Thyroid gland (tissue), 4 donors: ENCODE results near the gene P2RY11. TPM values are rescaled to one million over a fixed set of nuclear protein-coding genes. Genes with fewer than 3 reads are reported as not detected.
A peak's percentile ranks its signal among the peaks of the same experiment; 100 is the strongest.

Source experiments
- DNase-seq, 2 donors: peaks; one replicate each; pipeline ENCODE4 v3.0.0-alpha.2; 2019
- H3K27ac ChIP-seq, 3 donors: fragments of 200-600 bp; sonication (generic); 1 replicate in 2 of 3; 2 replicates in 1 of 3; pipeline ENCODE4 v1.5.1; 2016 to 2019; ENCODE audit warnings: mild to moderate bottlenecking in 1 of 3, moderate library complexity in 1 of 3
- H3K27me3 ChIP-seq: fragments of 200-600 bp; sonication (generic); one replicate; pipeline ENCODE4 v1.5.1; 2019
- H3K36me3 ChIP-seq, 2 donors: fragments of 200-600 bp; sonication (generic); one replicate each; pipeline ENCODE4 v1.5.1; 2016 to 2019
- H3K4me1 ChIP-seq, 2 donors: fragments of 200-600 bp; sonication (generic); one replicate each; pipeline ENCODE4 v1.5.1; 2017 to 2019
- H3K4me3 ChIP-seq, 3 donors: fragments of 200-600 bp; sonication (generic); replicated peaks in 1 of 3; 1 replicate in 2 of 3; 2 replicates in 1 of 3; pipeline ENCODE4 v1.5.1; 2016; ENCODE audit warnings: mild to moderate bottlenecking in 1 of 3
- H3K9me3 ChIP-seq: fragments of 200-600 bp; sonication (generic); one replicate; pipeline ENCODE4 v1.5.1; 2017
- POLR2A ChIP-seq, 2 donors: fragments of 450-650 bp; IDR thresholded peaks; one replicate each; pipeline ENCODE4 v1.6.1; 2017; ENCODE audit warnings: antibody characterized with exemption in 2 of 2, mild to moderate bottlenecking in 2 of 2, moderate library complexity in 1 of 2
- WGBS, 2 donors: methylation state at CpG; one replicate each; pipeline ENCODE4 v1.1.5; 2017; 5-methylcytosine and 5-hydroxymethylcytosine counted together
- intact Hi-C: fragments of 100-400 bp; cut with DNase I; formaldehyde crosslinking; loops from one replicate; pipeline ENCODE4 v1.15.1; 2023
- total RNA-seq, 4 donors: library from RNA; depleted of rRNA; stranded (reverse); fragments of >200 nt; gene quantifications; one replicate each; pipeline ENCODE4 v1.2.3, GENCODE V29; 2016
- TF ChIP-seq, protein P1 (sequence below), 6 experiments: fragments of 200-600 bp in 3 of 6; fragments of 450-650 bp in 3 of 6; sonication (generic) in 3 of 6; IDR thresholded peaks; one replicate each; pipeline ENCODE4 v1.5.1; 2016 to 2019; ENCODE audit warnings: antibody characterized with exemption in 6 of 6, mild to moderate bottlenecking in 2 of 6, inconsistent platforms in 1 of 6, moderate library complexity in 1 of 6

P2RY11 gene
- total RNA-seq, 4 donors from 2014 or later = 6.1 to 9.3 (median 6.3) TPM

DNA sequence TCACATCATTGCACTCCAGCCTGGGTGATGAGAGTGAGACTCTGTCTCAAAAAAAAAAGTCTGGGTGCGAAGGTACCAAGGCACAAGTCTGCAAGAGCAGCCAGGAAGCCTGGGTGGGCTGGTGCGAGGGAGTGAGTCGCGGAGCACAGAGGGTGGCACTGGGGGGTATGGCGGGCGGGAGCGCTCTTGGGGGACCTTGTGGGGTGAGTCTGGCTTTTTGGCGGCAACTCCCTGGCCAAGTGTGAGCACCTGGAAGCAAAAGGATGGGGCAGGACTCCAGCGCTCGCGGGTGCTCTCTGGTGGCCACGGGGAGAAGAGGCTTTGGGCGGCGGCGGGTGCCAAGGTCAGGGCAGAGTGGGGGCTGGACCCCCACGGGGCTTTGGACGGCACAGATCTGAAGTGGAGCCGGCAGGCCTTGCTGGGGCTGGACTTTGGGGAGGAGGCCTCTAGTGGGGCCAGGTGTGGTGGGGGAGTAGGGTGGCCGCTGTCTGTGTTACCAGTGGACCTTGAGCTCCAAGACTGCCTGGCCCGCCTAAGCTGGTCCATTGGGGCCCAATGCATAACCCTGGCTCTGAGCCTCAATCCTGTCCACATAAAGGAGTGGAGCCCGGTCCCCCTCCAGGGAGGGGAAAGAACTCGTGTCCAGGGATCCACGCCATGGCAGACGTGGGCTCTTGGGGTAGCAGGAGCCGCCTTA, 1.6 kb downstream of the P2RY11 start:
- 15 to 39% methylated on average over 18 to 22 of the region's 25 CpGs for WGBS, 2 donors
- no peak overlapping the region for H3K27ac ChIP-seq
- H3K27me3 ChIP-seq = no peaks in the 10 kb centered on the region
- no peak for TF ChIP-seq POLR2A (IDR thresholded peaks at IDR 0.05)
- TF ChIP-seq, protein P1, sequence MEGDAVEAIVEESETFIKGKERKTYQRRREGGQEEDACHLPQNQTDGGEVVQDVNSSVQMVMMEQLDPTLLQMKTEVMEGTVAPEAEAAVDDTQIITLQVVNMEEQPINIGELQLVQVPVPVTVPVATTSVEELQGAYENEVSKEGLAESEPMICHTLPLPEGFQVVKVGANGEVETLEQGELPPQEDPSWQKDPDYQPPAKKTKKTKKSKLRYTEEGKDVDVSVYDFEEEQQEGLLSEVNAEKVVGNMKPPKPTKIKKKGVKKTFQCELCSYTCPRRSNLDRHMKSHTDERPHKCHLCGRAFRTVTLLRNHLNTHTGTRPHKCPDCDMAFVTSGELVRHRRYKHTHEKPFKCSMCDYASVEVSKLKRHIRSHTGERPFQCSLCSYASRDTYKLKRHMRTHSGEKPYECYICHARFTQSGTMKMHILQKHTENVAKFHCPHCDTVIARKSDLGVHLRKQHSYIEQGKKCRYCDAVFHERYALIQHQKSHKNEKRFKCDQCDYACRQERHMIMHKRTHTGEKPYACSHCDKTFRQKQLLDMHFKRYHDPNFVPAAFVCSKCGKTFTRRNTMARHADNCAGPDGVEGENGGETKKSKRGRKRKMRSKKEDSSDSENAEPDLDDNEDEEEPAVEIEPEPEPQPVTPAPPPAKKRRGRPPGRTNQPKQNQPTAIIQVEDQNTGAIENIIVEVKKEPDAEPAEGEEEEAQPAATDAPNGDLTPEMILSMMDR (IDR thresholded peaks at IDR 0.05) = peak in 4 of 6 experiments; percentile 18 to 59 (median 38)
- H3K36me3 ChIP-seq = peaks cover 63 to 67% of the 10 kb centered on the region in 2 donors
- intact Hi-C loops = loop anchor here (10.0 kb wide), 1 partner anchor 142 kb away; the partner anchor contains the start of gene MRPL4
- no peak overlapping the region for H3K4me3 ChIP-seq
- H3K4me1 ChIP-seq = no peaks in the 10 kb centered on the region
- H3K9me3 ChIP-seq = no peaks in the 10 kb centered on the region
- peak in 1 of 2 donors; percentile 37 for DNase-seq

DNA sequence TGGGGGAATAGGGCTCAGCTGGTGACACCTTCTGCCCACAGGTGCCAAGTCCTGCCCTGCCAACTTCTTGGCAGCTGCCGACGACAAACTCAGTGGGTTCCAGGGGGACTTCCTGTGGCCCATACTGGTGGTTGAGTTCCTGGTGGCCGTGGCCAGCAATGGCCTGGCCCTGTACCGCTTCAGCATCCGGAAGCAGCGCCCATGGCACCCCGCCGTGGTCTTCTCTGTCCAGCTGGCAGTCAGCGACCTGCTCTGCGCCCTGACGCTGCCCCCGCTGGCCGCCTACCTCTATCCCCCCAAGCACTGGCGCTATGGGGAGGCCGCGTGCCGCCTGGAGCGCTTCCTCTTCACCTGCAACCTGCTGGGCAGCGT, 2.1 kb downstream of the P2RY11 start:
- Histone ChIP-seq H3K27me3 (no peaks in the 10 kb centered on the region), H3K4me1 (peaks cover 0 to 1% of the 10 kb centered on the region in 2 donors), H3K27ac (no peak overlapping the region), H3K36me3 (peaks cover 58 to 65% of the 10 kb centered on the region in 2 donors), H3K9me3 (no peaks in the 10 kb centered on the region), H3K4me3 (no peak overlapping the region)
- no peak for TF ChIP-seq POLR2A (IDR thresholded peaks at IDR 0.05)
- TF ChIP-seq, protein P1 (IDR thresholded peaks at IDR 0.05) = no peak
- WGBS, 2 donors = 74 to 86% methylated on average over 17 to 19 of the region's 19 CpGs
- no peak for DNase-seq
- intact Hi-C loops = loop anchor here (10.0 kb wide), 1 partner anchor 141 kb away; the partner anchor contains the start of gene MRPL4

DNA sequence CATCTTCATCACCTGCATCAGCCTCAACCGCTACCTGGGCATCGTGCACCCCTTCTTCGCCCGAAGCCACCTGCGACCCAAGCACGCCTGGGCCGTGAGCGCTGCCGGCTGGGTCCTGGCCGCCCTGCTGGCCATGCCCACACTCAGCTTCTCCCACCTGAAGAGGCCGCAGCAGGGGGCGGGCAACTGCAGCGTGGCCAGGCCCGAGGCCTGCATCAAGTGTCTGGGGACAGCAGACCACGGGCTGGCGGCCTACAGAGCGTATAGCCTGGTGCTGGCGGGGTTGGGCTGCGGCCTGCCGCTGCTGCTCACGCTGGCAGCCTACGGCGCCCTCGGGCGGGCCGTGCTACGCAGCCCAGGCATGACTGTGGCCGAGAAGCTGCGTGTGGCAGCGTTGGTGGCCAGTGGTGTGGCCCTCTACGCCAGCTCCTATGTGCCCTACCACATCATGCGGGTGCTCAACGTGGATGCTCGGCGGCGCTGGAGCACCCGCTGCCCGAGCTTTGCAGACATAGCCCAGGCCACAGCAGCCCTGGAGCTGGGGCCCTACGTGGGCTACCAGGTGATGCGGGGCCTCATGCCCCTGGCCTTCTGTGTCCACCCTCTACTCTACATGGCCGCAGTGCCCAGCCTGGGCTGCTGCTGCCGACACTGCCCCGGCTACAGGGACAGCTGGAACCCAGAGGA, 2.6 kb downstream of the P2RY11 start:
- peaks cover 55 to 63% of the 10 kb centered on the region in 2 donors for H3K36me3 ChIP-seq
- intact Hi-C loops = loop anchor here (10.0 kb wide), 1 partner anchor 141 kb away; the partner anchor contains the start of gene MRPL4
- no peak for TF ChIP-seq POLR2A (IDR thresholded peaks at IDR 0.05)
- TF ChIP-seq, protein P1 (IDR thresholded peaks at IDR 0.05) = no peak
- H3K27me3 ChIP-seq = no peaks in the 10 kb centered on the region
- 87 to 96% methylated on average over 9 to 21 of the region's 43 CpGs for WGBS, 2 donors
- H3K4me3 ChIP-seq = no peak overlapping the region
- peaks cover 5 to 6% of the 10 kb centered on the region in 2 donors for H3K4me1 ChIP-seq
- H3K9me3 ChIP-seq = no peaks in the 10 kb centered on the region
- no peak overlapping the region for H3K27ac ChIP-seq
- DNase-seq = no peak

DNA sequence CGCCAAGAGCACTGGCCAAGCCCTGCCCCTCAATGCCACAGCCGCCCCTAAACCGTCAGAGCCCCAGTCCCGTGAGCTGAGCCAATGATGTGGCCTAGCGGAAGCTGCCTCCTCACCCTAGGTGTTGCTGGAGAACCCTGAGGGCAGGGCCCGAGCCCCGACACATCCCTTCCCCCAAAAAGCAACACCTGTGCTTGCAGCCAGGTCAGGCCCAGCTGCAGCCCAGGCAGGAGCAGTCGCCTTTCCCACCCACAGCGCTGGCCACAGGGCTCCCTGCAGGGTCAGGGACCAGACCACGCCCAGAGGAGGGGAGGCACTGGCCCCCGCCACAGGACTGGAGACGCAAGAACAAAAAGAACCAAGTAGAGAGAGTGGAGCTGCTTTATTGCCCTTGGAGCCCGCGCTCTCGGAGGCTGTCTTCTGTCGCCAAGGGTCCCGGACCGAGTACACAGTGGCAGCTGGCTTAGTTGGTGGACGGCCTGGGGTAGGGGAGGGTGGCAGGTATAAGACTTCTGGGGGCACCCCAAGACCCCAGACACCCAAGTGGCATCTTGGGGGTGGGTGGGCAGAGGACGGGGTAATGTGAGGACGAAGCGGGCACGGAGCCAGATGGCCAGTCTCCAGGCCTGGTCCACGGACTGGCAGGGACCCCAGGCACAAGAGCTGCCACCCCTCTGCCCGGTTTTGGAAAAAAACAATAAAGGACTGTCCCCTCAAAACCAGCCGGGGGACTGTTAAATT, 3.3 kb downstream of the P2RY11 start:
- H3K4me3 ChIP-seq = no peak overlapping the region
- WGBS, 2 donors = 86% methylated on average over 16 to 23 of the region's 26 CpGs
- no peaks in the 10 kb centered on the region for H3K9me3 ChIP-seq
- peaks cover 48 to 55% of the 10 kb centered on the region in 2 donors for H3K36me3 ChIP-seq
- H3K27me3 ChIP-seq = no peaks in the 10 kb centered on the region
- TF ChIP-seq, protein P1 (IDR thresholded peaks at IDR 0.05) = no peak
- no peak for TF ChIP-seq POLR2A (IDR thresholded peaks at IDR 0.05)
- intact Hi-C loops = loop anchor here (10.0 kb wide), 1 partner anchor 140 kb away; the partner anchor contains the start of gene MRPL4
- H3K4me1 ChIP-seq = peaks cover 6 to 8% of the 10 kb centered on the region in 2 donors
- DNase-seq = no peak
- H3K27ac ChIP-seq = no peak overlapping the region
